Fibroblast of skin of scalp (primary cell): Measurements from ENCODE around the gene SGCA.

Source experiments
- DNase-seq: peaks from one replicate; pipeline ENCODE4 v3.0.0-alpha.2; 2013

Gene SGCA

DNA sequence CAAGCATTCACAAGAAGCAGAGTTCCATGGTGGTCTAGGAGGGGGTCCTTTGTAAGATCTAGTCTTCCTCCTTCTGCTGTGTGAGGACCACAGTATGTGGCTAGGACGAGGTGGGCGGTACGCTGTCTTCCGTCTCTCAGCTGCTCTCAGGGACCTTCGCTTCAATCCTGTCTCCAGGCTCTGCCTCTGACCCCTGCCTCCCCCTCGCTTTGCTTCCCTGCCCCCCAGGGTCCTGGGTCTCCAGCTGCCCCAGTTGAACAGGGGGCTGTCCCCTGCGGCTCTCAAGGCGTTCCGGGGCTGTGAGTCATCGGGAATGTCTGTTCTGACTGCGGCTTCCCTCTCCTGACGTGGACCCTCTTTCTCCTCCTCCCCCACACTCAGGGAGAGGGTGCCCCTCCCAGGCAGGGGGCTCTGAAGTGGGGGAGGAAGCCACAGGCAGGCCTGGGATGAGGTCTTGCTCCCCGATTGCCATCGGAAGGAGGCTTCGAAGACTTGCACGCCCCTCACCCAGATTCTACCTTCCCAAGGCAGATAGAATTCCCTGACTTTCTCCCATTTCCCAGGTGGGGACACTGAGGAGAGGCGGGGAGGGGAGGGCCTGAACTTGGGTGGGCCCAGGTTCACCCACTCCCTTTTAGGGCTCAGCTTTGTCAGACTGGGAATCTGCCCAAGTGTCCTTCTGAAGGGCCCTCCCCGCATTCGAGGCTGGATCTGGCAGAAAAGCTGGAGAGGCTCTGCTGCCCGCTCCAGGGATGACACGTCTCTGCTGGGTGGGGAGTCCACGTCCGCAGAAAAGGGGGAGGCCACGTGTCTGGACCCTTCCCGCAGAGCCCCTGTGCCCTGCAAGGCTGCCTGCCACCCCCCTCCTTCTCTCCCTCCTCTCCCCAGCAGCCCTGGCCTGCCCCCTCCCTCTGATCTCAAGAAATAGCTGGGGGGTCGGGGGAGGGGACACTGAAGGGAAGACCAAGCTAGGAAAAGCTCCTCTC, 44.7 kb downstream of the SGCA start:
- DNase-seq, result peak; percentile 100

GRCh38 chr17:50211249-50212120, 45.7 kb downstream of the SGCA start:
- DNase-seq, result no peak

DNA sequence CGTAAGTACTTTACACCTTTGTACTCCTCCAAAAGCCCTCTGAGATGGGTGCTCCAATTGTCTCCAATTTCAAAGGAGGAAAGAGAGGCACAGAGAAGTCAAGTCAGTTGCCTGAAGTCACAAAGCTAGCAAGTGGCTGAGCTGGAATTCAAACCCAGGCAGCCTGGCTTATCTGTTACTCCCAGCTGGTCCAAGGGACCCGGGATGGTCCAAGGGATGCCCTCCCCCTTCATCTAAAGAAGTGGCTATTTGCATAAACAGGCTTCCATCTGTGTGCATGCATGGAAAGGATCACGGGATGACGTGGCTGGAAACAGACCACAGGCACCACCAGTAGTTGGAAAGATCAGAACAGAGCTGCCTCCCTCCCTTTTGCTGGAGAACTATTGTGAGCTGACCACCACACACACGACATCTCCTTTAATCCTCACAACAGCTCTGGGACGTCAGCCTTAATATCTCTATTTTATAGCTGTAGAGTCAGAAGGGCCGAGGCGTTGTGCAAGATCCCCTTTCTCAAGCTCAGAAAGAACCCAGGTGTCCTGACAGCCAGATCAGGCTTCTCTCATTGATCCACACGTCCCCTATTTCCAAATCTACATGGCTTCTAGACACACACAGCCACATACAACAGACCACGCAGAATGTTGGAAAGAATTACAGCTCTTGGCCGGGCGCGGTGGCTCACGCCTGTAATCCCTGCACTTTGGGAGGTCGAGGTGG, 46.5 kb downstream of the SGCA start:
- peak; percentile 79 for DNase-seq

- peak; percentile 35 for DNase-seq
Observed at GRCh38 chr17:50213026-50214022, 47.5 kb downstream of the SGCA start.

DNA sequence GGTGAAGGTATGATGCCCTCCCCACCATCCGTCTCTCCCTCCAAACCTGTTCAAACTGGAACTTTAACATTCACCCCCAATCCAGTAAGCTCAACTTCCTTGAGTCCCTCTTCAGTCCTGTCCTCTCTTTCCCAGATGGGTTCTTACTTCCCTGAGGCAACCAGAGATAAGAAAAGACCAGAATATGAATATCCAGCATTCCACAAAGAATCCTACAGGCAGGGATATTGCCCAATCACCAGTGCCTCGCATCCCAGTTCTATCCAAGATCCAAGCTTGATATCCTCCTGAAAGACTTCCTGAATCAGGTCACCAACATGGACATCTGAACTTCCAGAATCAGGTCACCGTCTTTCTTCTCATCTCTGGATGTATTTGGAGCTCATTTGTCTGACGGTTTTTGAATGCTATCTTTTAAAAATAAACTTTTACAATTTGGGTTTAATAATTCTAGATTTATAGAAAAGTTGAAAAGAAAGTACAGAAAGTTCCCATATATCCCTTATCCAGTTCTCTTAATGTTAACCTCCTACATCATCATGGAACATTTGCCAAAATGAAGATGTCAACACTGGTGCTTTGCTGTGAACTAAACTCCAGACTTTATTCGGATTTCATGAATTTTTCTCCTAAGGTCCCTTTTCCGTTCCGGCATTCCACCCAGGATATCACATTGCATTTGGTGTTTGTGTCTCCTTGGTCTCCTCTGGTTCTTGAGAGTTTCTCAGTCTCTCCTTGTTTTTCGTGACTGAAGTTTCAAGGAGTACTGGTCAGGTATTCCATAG, 49.4 kb downstream of the SGCA start:
- peak; percentile 64 for DNase-seq

DNA sequence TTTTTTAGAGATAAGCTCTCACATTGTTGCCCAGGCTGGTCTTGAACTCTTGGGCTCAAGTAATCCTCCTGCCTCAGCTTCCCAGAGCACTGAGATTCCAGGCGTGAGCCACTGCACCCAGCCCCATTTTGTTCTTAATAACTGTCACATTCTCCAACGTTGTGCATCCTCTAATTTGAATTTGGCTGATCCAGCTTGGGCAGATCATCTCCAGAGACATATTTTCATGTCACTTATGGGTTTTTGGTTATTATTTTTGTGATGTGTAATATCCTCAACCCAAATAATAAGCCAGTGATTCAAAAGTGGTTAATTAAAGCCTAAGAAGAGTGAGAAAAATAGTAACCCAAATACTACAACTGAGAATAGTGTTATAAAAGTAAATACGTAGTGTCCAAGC, 51.8 kb downstream of the SGCA start:
- DNase-seq, result peak; percentile 75

DNA sequence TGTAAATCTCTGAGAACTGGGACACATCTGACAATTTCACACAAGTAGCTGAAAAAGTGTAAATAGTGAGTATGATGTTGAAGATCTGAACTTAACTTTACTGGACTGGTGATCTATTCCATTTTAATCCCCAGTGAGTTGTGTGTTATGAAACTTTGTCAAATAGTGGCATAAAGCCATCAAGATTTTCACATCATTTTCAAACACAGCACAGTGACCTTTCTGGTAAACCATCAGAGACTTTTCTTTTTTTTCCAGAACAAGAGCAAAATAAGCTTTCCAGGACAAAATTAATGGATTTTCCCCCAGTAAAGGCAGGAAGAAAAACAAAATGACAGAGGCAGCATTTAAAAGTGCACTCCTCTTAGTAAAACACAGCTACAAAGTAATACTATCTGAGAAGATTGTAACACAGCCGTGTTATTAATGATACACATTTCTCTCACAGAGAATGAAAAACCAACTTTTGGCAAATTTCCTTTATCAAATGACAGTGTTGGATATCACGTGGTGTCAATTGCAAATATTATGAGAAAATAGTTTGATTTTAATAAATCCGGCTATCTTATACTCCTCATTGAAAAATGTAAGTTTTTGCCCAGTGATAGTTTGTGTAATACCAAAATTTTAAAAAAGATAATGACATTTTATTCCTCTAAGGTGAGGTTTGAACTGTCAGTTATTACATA, 52.4 kb downstream of the SGCA start:
- peak; percentile 72 for DNase-seq

GRCh38 chr17:50218771-50219315, 53.0 kb downstream of the SGCA start:
- peak; percentile 99 for DNase-seq

DNA sequence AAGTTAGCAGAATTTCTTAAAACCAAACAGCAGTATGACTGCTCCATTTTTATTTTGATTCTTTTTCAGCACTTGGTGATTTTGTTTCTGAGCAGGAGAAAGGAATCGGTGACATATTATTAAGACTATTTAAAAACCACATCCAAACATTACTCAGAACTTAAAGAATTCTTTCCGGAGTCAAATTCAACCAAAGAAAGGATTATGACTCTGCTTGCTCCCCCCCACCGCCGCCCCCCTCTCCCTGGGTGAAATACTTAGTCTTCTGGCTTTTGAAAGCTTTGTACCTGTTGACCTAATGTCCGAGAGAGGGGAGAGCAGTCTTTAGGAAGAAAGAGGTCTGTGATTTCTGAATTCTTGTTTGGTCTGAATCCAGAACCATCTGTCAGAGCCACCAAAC, 53.5 kb downstream of the SGCA start:
- peak; percentile 94 for DNase-seq

DNA sequence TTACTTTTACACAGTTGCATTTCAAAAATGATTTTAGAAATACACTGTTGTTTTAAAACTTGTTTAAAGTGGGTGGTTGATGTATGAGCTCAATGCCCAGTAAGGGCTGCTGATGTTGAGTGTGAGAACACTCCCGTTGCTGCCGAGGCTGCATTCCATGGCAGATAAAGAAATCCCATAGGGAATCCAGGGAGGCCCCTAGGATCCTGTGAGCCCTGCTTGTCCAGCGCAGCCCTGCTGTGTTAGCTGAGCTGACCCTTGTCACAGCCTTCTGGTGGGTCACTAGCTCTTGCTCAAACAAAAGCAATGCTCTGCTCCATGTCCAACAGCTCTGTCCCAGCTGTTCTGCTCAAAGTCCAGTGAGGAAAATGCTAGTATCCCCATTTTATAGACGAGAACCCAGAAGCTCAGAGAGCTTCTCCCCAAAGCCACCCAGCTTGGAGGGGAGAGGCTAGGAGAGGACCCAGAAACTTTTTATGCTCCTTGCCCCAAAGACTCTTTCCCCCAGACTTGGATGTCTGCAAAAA, 54.2 kb downstream of the SGCA start:
- DNase-seq, result peak; percentile 92

- no peak for DNase-seq
Observed at GRCh38 chr17:50220811-50221210, 55.0 kb downstream of the SGCA start.

DNA sequence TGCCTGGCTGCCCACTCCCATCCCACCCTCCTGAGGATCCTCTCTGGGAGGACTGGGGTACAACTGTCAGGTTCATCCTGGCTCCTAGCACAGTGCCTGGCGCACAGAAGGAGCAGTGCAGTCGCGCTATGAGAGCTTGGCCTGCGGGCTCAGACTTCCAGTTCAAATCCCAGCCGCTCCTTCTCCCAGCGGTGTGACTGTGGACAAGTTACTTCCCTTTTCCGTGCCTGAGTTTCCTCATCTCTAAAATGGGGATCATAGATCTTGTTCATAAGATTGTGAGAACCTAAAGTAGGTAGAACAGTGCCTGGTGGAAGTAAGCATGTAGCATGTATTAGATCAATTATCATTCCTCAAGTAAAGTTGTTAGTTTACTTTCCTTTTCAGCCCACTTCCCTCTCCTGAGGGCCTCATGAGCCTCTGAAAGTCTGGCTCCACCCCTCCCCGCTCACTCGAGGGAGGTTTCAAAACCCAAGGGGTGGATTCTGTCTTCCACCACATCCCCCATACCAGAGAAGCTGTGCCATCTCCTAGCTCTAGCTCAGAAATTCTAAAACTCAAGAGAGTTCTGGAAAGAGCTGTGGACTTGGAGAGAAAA, 55.6 kb downstream of the SGCA start:
- DNase-seq, result peak; percentile 91

GRCh38 chr17:50221864-50222545, 56.2 kb downstream of the SGCA start:
- DNase-seq, result peak; percentile 77

GRCh38 chr17:50222922-50223321, 57.1 kb downstream of the SGCA start:
- DNase-seq, result no peak
